ENCODE results near the gene BEND7. TPM values are rescaled to one million over a fixed set of nuclear protein-coding genes. Genes with fewer than 3 reads are reported as not detected.

BEND7 gene
- total RNA-seq, 1 donor from 2014 or later = not detected

DNA sequence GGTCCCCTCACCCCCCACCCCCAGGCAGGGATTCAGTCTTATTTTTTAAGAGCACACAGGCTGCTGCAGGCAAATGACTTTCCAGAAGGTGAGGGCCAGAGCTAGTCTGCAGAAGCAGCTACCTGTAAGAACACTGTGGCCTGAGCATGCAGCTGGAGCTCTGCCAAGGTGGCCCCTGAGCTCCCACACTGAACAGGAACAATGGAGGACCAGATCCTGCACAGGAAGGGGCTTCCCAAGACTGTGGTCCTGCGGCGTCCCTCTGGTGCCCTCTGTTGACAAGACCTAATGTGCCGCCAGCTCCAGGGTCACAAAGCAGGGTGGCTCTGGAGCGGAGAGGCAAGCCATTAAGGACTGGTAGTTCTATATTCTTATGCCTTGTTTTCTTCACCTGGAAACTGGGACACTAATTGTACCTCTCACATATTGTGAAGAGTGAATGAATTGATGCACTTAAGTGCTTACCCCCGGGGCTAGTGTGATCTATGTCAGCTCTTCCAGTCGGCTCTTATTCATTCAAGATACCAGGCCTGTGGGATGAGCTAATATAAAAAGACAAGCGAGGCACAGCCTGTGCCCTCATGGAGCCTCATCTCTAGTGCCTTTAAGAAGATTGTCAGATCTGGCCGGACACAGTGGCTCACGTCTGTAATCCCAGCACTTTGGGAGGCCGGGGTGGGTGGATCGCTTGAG, 8.0 kb upstream of the BEND7 start:
- H3K4me1 Mint-ChIP-seq (ENCODE audit: low read depth) = no peaks in the 10 kb centered on the region
- no peak overlapping the region for H3K4me3 Mint-ChIP-seq
- no peak for DNase-seq (ENCODE audit: low spot score)
- H3K36me3 Mint-ChIP-seq (ENCODE audit: low read depth) = no peaks in the 10 kb centered on the region
- peaks cover 29% of the 10 kb centered on the region for H3K27me3 Mint-ChIP-seq (ENCODE audit: insufficient read depth)
- H3K27ac Mint-ChIP-seq = no peak overlapping the region
- H3K9me3 Mint-ChIP-seq = no peaks in the 10 kb centered on the region
- intact Hi-C loops (cut with micrococcal nuclease) = loop anchor here (1.0 kb wide), 1 partner anchor 165 kb away; no protein-coding TSS in a partner anchor

DNA sequence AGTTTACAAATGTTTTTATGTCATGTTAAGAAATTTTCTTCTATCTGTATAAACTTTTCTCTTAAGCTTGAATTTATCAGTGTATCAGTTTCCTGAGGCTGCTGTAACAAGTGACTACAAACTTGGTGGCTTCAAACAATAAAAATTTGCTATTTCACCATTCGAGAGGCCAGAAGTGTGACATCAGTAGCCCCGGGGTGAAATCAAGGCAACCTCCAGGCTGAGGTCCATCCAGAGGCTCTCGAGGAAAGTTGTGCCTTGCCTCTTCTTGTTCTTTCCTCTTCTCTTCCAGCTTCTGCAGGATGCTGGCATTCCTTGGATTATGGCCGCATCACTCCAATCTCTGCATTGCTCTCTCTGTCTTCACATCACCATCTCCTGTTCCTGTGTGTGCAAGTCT, 6.5 kb upstream of the BEND7 start:
- Mint-ChIP-seq H3K36me3 (ENCODE audit: low read depth) (no peaks in the 10 kb centered on the region), H3K4me1 (ENCODE audit: low read depth) (no peaks in the 10 kb centered on the region), H3K27me3 (ENCODE audit: insufficient read depth) (peaks cover 38% of the 10 kb centered on the region), H3K9me3 (no peaks in the 10 kb centered on the region), H3K4me3 (no peak overlapping the region), H3K27ac (no peak overlapping the region)
- intact Hi-C loops (cut with micrococcal nuclease) = no loop called here
- DNase-seq (ENCODE audit: low spot score) = no peak

DNA sequence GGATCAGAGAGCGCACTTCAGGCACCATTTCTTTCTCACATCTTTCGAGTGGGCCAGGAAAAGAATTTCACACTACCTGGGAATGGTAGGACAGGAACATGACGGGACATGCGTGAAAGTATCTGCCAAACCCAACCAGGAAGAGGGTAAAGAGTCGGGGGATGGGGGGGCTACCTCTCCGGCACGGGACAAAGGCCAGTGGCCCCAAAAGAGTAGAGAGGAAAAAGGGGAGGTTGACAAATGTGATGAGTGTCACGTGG, 830 bp upstream of the BEND7 start:
- Mint-ChIP-seq H3K9me3 (no peaks in the 10 kb centered on the region), H3K4me1 (ENCODE audit: low read depth) (peaks cover 7% of the 10 kb centered on the region), H3K27me3 (ENCODE audit: insufficient read depth) (peaks cover 64% of the 10 kb centered on the region), H3K36me3 (ENCODE audit: low read depth) (no peaks in the 10 kb centered on the region), H3K4me3 (peak overlapping the region; percentile 13), H3K27ac (no peak overlapping the region)
- DNase-seq (ENCODE audit: low spot score) = no peak
- intact Hi-C loops (cut with micrococcal nuclease) = no loop called here

DNA sequence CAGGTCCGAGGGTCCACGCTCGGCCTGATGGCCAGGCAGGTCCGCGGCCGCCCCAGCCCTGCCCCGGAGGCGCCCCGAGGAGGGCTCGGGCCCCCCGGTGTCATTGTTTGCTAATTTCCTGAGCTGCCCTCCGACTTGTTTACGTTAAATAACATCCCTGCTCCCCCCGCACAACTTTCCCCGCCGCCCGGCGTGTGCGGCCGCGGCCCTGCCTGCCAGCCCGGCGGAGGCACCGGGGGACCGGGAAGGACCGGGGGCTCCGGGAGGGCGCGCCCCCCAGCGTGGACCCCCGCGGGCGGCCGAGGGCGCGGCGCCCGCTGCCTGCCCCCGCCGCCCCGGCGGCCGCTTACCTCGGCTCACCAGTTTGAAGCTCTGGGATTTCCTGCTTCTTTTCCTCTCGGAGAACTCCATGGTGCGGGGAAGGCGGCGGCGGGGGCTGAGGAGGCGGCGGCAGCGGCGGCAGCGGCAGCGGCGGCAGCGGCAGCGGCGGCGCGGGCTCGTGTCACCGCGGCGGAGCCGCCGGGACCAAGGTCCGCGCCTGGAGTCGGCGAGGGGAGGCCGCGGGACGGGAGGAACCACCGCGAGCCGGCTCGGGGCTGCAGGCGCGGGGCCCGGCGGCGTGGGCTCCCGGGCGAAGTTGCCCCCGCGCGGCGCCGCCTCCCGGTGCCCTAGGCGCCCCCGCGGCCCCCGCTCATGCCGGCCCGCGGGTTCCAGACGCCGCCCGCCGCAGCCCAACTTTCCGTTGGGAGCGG, 515 bp downstream of the BEND7 start:
- Mint-ChIP-seq H3K4me3 (peak overlapping the region; percentile 63), H3K27ac (no peak overlapping the region), H3K36me3 (ENCODE audit: low read depth) (no peaks in the 10 kb centered on the region), H3K4me1 (ENCODE audit: low read depth) (peaks cover 7% of the 10 kb centered on the region), H3K27me3 (ENCODE audit: insufficient read depth) (peaks cover 64% of the 10 kb centered on the region), H3K9me3 (no peaks in the 10 kb centered on the region)
- intact Hi-C loops (cut with micrococcal nuclease) = no loop called here
- no peak for DNase-seq (ENCODE audit: low spot score)

DNA sequence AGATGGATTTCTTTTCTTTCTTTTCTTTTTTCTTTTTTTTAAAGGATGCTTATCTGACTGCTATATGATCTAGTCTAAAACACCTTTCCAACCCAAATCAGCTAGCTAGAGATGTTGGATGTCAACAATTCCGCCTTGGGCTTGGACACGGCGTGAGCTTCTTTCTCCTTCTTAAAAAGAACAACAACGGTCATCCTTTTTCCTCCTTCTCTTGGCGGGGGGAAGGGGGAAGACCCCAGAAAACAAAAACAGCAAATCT, 1.0 kb downstream of the BEND7 start:
- no peak for DNase-seq (ENCODE audit: low spot score)
- Mint-ChIP-seq H3K27me3 (ENCODE audit: insufficient read depth) (peaks cover 67% of the 10 kb centered on the region), H3K9me3 (no peaks in the 10 kb centered on the region), H3K4me1 (ENCODE audit: low read depth) (peaks cover 7% of the 10 kb centered on the region), H3K27ac (no peak overlapping the region), H3K4me3 (peak overlapping the region; percentile 63), H3K36me3 (ENCODE audit: low read depth) (no peaks in the 10 kb centered on the region)
- intact Hi-C loops (cut with micrococcal nuclease) = no loop called here

DNA sequence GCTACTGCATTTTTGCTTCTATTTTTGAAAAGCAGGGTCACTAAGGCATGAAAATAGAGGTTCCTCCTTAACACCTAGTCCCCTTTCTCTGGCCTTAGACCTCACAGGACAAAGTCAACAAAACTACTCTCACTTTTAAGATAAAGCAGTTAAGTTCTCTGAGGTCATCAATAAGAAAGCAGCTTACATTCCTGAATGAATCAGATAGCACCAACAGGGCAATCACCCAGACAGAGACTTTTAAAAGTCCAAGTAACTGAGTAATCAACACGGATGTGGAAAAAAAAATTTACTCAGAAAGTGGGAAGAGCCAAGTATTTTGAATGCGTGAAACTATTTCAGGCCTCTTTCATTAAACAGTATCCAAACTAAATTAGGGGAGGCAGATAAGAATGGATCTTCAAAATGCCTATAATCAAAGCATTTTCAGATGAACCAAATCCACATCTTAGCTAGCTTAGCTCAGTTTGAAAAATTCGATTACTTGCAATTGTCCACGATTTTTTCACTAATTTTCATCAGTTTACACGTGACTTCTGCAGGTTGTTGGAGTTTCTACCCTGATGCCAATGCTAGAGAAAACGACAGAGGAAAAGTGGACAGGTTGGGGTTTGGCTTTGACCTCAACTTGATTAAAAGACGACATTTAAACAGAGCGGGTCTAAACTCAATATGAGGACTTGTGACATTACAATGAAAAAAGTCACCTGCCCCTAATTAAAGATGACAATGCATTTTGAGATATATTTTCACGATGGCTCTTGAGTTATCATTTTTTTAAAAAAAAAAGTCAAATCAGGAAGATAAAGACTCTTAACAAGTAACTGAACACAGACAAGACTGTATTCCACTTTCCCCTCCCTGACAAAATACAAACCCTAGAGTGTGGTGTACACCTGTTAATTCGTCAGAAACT, 1.6 kb downstream of the BEND7 start:
- H3K27me3 Mint-ChIP-seq (ENCODE audit: insufficient read depth) = peaks cover 69% of the 10 kb centered on the region
- H3K4me1 Mint-ChIP-seq (ENCODE audit: low read depth) = peaks cover 7% of the 10 kb centered on the region
- intact Hi-C loops (cut with micrococcal nuclease) = no loop called here
- peak overlapping the region; percentile 63 for H3K4me3 Mint-ChIP-seq
- H3K36me3 Mint-ChIP-seq (ENCODE audit: low read depth) = no peaks in the 10 kb centered on the region
- no peaks in the 10 kb centered on the region for H3K9me3 Mint-ChIP-seq
- H3K27ac Mint-ChIP-seq = no peak overlapping the region
- no peak for DNase-seq (ENCODE audit: low spot score)

DNA sequence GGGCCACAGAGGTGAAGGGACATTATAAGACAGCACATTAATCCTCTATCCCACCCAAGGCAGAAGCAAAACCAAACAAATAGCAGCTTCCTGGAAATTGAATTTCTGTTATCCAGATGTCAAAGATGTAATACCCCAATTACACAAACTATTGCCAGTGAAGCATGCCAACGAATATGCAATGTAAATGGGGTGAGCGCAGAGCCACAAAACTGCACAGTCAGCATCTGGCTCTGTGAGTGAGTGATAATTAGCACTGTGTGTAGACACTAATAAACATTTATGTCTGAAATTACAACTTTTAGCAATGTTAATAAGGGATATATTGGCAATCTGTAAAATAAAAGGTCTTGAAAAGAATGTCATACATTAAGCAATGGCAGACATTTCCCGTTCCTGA, 3.2 kb downstream of the BEND7 start:
- DNase-seq (ENCODE audit: low spot score) = no peak
- H3K4me3 Mint-ChIP-seq = no peak overlapping the region
- peaks cover 7% of the 10 kb centered on the region for H3K4me1 Mint-ChIP-seq (ENCODE audit: low read depth)
- no peak overlapping the region for H3K27ac Mint-ChIP-seq
- H3K9me3 Mint-ChIP-seq = no peaks in the 10 kb centered on the region
- H3K36me3 Mint-ChIP-seq (ENCODE audit: low read depth) = no peaks in the 10 kb centered on the region
- H3K27me3 Mint-ChIP-seq (ENCODE audit: insufficient read depth) = peaks cover 64% of the 10 kb centered on the region
- intact Hi-C loops (cut with micrococcal nuclease) = no loop called here

DNA sequence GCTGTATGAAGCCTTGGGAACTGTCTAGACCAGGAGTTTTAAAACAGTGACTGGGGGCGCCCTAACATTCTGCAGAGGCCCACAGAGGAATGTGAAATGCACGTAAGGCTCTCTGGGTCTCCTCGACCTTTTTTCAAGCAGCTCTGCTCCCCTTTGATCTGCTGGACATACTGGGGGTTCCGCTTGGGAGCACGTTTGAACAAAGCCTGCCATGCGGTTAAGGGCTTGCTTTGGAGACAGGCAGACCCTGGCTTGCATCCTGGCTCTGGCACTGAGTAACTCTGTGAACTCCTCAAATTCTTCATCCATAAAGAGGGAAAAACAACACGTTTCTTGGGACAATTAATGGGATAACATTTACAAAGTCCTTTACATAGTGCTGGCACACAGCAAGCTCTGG, 7.8 kb downstream of the BEND7 start:
- no peaks in the 10 kb centered on the region for H3K36me3 Mint-ChIP-seq (ENCODE audit: low read depth)
- H3K9me3 Mint-ChIP-seq = no peaks in the 10 kb centered on the region
- intact Hi-C loops (cut with micrococcal nuclease) = no loop called here
- H3K27me3 Mint-ChIP-seq (ENCODE audit: insufficient read depth) = peaks cover 32% of the 10 kb centered on the region
- no peaks in the 10 kb centered on the region for H3K4me1 Mint-ChIP-seq (ENCODE audit: low read depth)
- no peak for DNase-seq (ENCODE audit: low spot score)
- no peak overlapping the region for H3K4me3 Mint-ChIP-seq
- H3K27ac Mint-ChIP-seq = no peak overlapping the region

DNA sequence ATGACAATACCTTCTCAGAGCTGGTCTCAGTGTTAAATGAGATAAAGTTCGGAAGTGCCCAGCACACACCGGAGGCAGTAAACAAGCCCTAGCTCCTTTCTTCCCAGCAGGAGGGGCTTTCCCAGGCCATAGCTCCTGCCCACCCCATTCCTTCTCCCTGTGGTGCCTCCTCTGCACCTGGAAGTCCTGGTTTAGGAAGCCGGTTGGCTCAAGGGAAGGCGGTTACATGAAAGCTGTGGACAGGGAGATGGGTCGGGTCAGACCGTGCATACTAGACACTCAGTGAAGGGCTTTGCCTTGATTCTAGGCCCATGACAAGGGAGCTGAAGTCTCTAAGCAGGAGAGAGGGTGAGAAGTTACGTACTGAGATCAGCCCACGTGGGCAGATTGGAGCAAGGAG, 8.6 kb downstream of the BEND7 start:
- DNase-seq (ENCODE audit: low spot score) = no peak
- H3K36me3 Mint-ChIP-seq (ENCODE audit: low read depth) = no peaks in the 10 kb centered on the region
- H3K27ac Mint-ChIP-seq = no peak overlapping the region
- peaks cover 23% of the 10 kb centered on the region for H3K27me3 Mint-ChIP-seq (ENCODE audit: insufficient read depth)
- H3K4me1 Mint-ChIP-seq (ENCODE audit: low read depth) = no peaks in the 10 kb centered on the region
- H3K4me3 Mint-ChIP-seq = no peak overlapping the region
- intact Hi-C loops (cut with micrococcal nuclease) = no loop called here
- H3K9me3 Mint-ChIP-seq = no peaks in the 10 kb centered on the region

DNA sequence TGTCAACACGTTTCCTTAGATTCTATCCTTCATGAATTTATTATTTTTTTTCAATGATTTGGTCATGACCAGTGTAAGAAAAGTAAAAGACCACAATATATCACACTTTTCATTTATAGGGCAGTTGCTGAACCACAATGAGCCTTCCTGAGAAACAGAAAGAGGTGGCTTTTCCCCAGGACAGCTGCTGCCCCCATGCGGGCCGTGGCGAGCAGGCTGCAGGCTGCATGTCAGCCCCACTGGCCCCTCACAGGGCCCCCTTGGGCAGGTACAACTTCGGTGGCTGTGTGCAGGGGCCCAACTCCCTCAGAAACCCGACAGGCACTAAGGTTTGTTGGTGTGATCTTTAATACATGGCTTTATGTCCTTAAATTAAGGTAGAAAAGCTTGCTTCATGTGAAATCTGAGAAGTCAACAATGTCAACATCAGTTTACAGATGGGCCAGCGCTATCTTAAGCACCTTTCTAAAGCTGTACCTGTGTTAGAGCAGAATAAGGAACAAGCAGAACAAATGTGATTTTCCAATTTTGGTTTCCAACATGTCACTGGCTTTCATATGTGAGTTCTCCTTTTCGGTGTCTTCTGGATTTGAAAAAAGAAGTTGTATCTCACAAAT, 10.6 kb downstream of the BEND7 start:
- Mint-ChIP-seq H3K4me1 (ENCODE audit: low read depth) (no peaks in the 10 kb centered on the region), H3K27me3 (ENCODE audit: insufficient read depth) (peaks cover 14% of the 10 kb centered on the region), H3K36me3 (ENCODE audit: low read depth) (no peaks in the 10 kb centered on the region), H3K27ac (no peak overlapping the region), H3K4me3 (no peak overlapping the region), H3K9me3 (no peaks in the 10 kb centered on the region)
- intact Hi-C loops (cut with micrococcal nuclease) = no loop called here
- DNase-seq (ENCODE audit: low spot score) = no peak

DNA sequence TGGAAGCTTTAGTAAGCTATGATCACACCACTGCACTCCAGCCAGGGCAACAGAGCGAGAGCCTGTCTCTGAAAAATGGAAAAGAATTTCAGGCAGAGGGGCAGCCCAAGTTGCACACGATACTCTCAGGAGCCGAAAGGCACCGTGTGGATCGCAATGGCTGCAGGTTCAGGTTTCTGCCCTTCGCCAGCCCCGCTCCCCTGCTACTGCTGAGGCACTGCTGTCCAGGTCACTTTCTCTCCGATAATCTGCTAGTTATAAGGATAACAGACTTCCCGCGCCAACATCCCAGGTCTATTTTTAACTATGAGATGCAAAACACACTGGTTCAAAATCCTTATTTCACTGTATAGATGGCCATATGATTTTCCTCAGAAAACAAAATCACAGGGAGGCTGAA, 11.1 kb downstream of the BEND7 start:
- H3K4me3 Mint-ChIP-seq = no peak overlapping the region
- intact Hi-C loops (cut with micrococcal nuclease) = no loop called here
- no peaks in the 10 kb centered on the region for H3K4me1 Mint-ChIP-seq (ENCODE audit: low read depth)
- H3K36me3 Mint-ChIP-seq (ENCODE audit: low read depth) = no peaks in the 10 kb centered on the region
- peaks cover 9% of the 10 kb centered on the region for H3K27me3 Mint-ChIP-seq (ENCODE audit: insufficient read depth)
- no peaks in the 10 kb centered on the region for H3K9me3 Mint-ChIP-seq
- no peak overlapping the region for H3K27ac Mint-ChIP-seq
- DNase-seq (ENCODE audit: low spot score) = no peak

DNA sequence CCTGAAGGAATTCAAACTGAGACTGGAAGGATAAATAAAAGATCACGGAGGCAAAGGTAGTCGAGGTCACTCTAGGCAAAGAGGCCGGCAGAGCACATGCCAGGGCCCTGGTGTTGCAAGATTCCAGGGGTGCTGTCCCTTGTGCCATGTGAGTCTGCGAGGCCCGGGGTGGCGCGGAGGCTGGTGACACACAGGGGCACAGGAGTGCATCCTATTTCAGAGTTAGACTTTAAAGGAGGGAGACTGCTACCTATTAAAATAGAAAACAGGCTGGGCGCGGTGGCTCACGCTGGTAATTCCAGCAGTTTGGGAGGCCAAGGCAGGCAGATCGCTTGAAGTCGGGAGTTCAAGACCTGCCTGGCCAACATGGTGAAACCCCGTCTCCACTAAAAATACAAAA, 12.6 kb downstream of the BEND7 start:
- Mint-ChIP-seq H3K27ac (no peak overlapping the region), H3K36me3 (ENCODE audit: low read depth) (no peaks in the 10 kb centered on the region), H3K27me3 (ENCODE audit: insufficient read depth) (peaks cover under 1% of the 10 kb centered on the region), H3K4me3 (no peak overlapping the region), H3K4me1 (ENCODE audit: low read depth) (no peaks in the 10 kb centered on the region), H3K9me3 (no peaks in the 10 kb centered on the region)
- intact Hi-C loops (cut with micrococcal nuclease) = no loop called here
- DNase-seq (ENCODE audit: low spot score) = no peak

DNA sequence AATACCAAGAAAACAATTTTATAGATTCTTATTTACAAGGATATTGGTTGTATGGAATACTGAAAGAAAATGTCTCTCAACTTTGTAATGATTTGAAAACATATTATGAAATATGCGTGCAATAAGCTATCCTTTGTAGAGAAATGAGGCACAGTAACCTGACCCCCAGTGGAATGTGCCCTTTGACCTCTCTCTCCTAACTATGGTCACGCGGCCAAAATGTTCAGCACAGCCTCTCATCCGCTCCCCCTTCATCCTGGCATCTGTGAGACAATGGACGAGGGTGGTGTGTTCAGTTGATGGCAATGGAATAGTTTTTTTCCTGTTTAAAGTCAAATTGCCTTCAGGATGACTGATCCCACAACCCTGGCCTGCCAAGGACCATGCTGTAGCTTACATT, 13.3 kb downstream of the BEND7 start:
- Mint-ChIP-seq H3K36me3 (ENCODE audit: low read depth) (no peaks in the 10 kb centered on the region), H3K9me3 (no peaks in the 10 kb centered on the region), H3K4me3 (no peak overlapping the region), H3K27me3 (ENCODE audit: insufficient read depth) (no peaks in the 10 kb centered on the region), H3K4me1 (ENCODE audit: low read depth) (no peaks in the 10 kb centered on the region), H3K27ac (no peak overlapping the region)
- no peak for DNase-seq (ENCODE audit: low spot score)
- intact Hi-C loops (cut with micrococcal nuclease) = no loop called here

Data from activated T-helper 1 cell treated with anti-CD3 and anti-CD28 coated beads, Interleukin-12 subunit alpha, Interleukin-12 subunit beta, Interleukin-2, Interleukin-4 antibody, amounts not matched to agents 30 ng/mL and 10 ng/mL and 1 ng/mL, durations not matched to agents 14 hours and 24 hours and 36 hours (primary cell).